HCT116 (cell line): Measurements from ENCODE around the gene PRAF2. TPM values are rescaled to one million over a fixed set of nuclear protein-coding genes. Genes with fewer than 3 reads are reported as not detected.

ENCODE experiments used
- ATAC-seq: fragments of 200-7000 bp; cut with Tn5 transposase; 2 replicates; pipeline ENCODE4 v1.9.1; 2020; ENCODE audit warnings: mild to moderate bottlenecking, moderate library complexity
- BruUV-seq: library from RNA; stranded (reverse); fragments of 400-500 nt; replicated peaks from 2 replicates; lab custom pipeline; 2021; lab: Mats Ljungman, UMichigan
- CTCF ChIA-PET: fragments of 300-600 bp; sonication (Branson Sonifier 250); formaldehyde crosslinking; loops from one replicate; lab custom pipeline; 2021; ENCODE audit warnings: antibody characterized with exemption; lab: Charles Lee
- POLR2A ChIA-PET: fragments of 300-600, 350-600 bp; sonication (Branson Sonifier 250); formaldehyde crosslinking; loops from one replicate; lab custom pipeline; 2021; ENCODE audit warnings: antibody characterized with exemption; lab: Charles Lee
- RAD21 ChIA-PET, 2 experiments: fragments of 300-600 bp; sonication (Branson Sonifier 250); formaldehyde crosslinking; loops; one replicate each; lab custom pipeline; 2023; ENCODE audit warnings: low total read pairs in 2 of 2; ENCODE audit not compliant: uncharacterized antibody in 2 of 2, unreplicated experiment in 2 of 2, low non-redundant PET in 1 of 2; lab: Charles Lee
- DNase-seq: peaks from one replicate; pipeline ENCODE4 v3.0.0-alpha.2; 2010; ENCODE audit warnings: low read depth, low spot score
- H2AFZ ChIP-seq: fragments of 200-600 bp; shearing (Covaris generic), sonication (generic); 2 replicates; pipeline ENCODE4 v1.6.1; 2017; ENCODE audit warnings: low read depth, mixed run types, mixed read lengths, antibody characterized with exemption, low read length; ENCODE audit not compliant: poor library complexity, severe bottlenecking
- H3K27ac ChIP-seq: 2 replicates; pipeline ENCODE4 v1.5.1; 2012; ENCODE audit warnings: low read depth, low read length
- H3K27me3 ChIP-seq: fragments of 200-600 bp; sonication (generic); 2 replicates; pipeline ENCODE4 v1.6.1; 2016; ENCODE audit warnings: mixed run types, low read length, mixed read lengths; ENCODE audit not compliant: insufficient read depth
- H3K36me3 ChIP-seq, 2 experiments: fragments of 200-500 bp in 1 of 2; fragments of 200-600 bp in 1 of 2; sonication (Bioruptor generic) in 1 of 2; sonication (generic) in 1 of 2; 2 replicates each; pipeline versions ENCODE4 v1.5.1 to v1.6.1; 2014 to 2016; ENCODE audit warnings: low read length in 2 of 2, inconsistent platforms in 1 of 2, mixed read lengths in 1 of 2, mixed run types in 1 of 2; ENCODE audit not compliant: insufficient read depth in 2 of 2, control insufficient read depth in 1 of 2
- H3K4me1 ChIP-seq, 2 experiments: fragments of 200-600 bp in 1 of 2; sonication (generic) in 1 of 2; 2 replicates each; pipeline versions ENCODE4 v1.5.1 to v1.6.1; 2012 to 2017; ENCODE audit warnings: low read length in 2 of 2, inconsistent platforms in 1 of 2, mild to moderate bottlenecking in 1 of 2, mixed read lengths in 1 of 2, mixed run types in 1 of 2, moderate library complexity in 1 of 2; ENCODE audit not compliant: insufficient read depth in 2 of 2, control insufficient read depth in 1 of 2
- H3K4me2 ChIP-seq: fragments of 200-600 bp; sonication (generic); 2 replicates; pipeline ENCODE4 v1.6.1; 2017; ENCODE audit warnings: mixed run types, low read length, mixed read lengths
- H3K4me3 ChIP-seq, 2 experiments: fragments of 200-600 bp in 1 of 2; sonication (generic) in 1 of 2; replicated peaks in 1 of 2; 2 replicates each; pipeline ENCODE4 v1.5.1; 2011 to 2016; ENCODE audit warnings: low read length in 2 of 2, control low read depth in 1 of 2, low read depth in 1 of 2, mild to moderate bottlenecking in 1 of 2, mixed read lengths in 1 of 2, mixed run types in 1 of 2
- H3K79me2 ChIP-seq: fragments of 200-600 bp; sonication (generic); 2 replicates; pipeline ENCODE4 v1.6.1; 2017; ENCODE audit warnings: mild to moderate bottlenecking, mixed run types, low read length, moderate library complexity, mixed read lengths; ENCODE audit not compliant: insufficient read depth
- H3K9ac ChIP-seq: fragments of 200-600 bp; sonication (generic); 2 replicates; pipeline ENCODE4 v1.6.1; 2016; ENCODE audit warnings: low read length, mixed read lengths
- H3K9me2 ChIP-seq: fragments of 200-600 bp; sonication (generic), shearing (Covaris generic); 2 replicates; pipeline ENCODE4 v1.6.1; 2017; ENCODE audit warnings: mixed run types, mild to moderate bottlenecking, moderate library complexity; ENCODE audit not compliant: insufficient read depth
- H3K9me3 ChIP-seq, 2 experiments: fragments of 200-500 bp in 1 of 2; fragments of 200-600 bp in 1 of 2; sonication (Bioruptor generic) in 1 of 2; sonication (generic) in 1 of 2; 2 replicates each; pipeline ENCODE4 v1.6.1; 2014 to 2017; ENCODE audit warnings: low read length in 2 of 2, mixed read lengths in 2 of 2, inconsistent platforms in 1 of 2, low read depth in 1 of 2, mild to moderate bottlenecking in 1 of 2, mixed run types in 1 of 2, moderate library complexity in 1 of 2; ENCODE audit not compliant: control insufficient read depth in 1 of 2, insufficient read depth in 1 of 2
- H4K20me1 ChIP-seq: fragments of 200-600 bp; sonication (generic), shearing (Covaris generic); 2 replicates; pipeline ENCODE4 v1.6.1; 2017; ENCODE audit warnings: mixed run types, mild to moderate bottlenecking, moderate library complexity; ENCODE audit not compliant: insufficient read depth
- CBX3 ChIP-seq: IDR thresholded peaks from 2 replicates; pipeline ENCODE4 v1.6.1; 2012; ENCODE audit warnings: low read depth
- EZH2phosphoT487 ChIP-seq: fragments of 200-600 bp; IDR thresholded peaks from 2 replicates; pipeline ENCODE4 v1.6.1; 2018; ENCODE audit warnings: antibody characterized with exemption, borderline replicate concordance
- JUND ChIP-seq: IDR thresholded peaks from 2 replicates; pipeline ENCODE4 v1.6.1; 2012
- REST ChIP-seq: IDR thresholded peaks from 2 replicates; pipeline ENCODE4 v1.6.1; 2012; ENCODE audit warnings: low read depth
- TCF7L2 ChIP-seq: IDR thresholded peaks from 2 replicates; pipeline ENCODE4 v1.7.0; 2011; ENCODE audit warnings: borderline replicate concordance, inconsistent platforms; ENCODE audit not compliant: insufficient read depth, insufficient read length; ENCODE audit errors: extremely low read depth
- ZBTB33 ChIP-seq: IDR thresholded peaks from 2 replicates; pipeline ENCODE4 v1.6.1; 2011; ENCODE audit warnings: mild to moderate bottlenecking, low read length, moderate library complexity; ENCODE audit not compliant: insufficient replicate concordance; ENCODE audit errors: extremely low read depth
- intact Hi-C: fragments of 100-400 bp; cut with micrococcal nuclease; formaldehyde crosslinking; loops from 2 replicates; pipeline ENCODE4 v1.10.0; 2022
- total RNA-seq: library from RNA; stranded (reverse); gene quantifications from one replicate; pipeline ENCODE4 v1.2.1, GENCODE V29; 2021; ENCODE audit not compliant: unreplicated experiment

PRAF2 gene
- total RNA-seq, 1 experiment from 2014 or later, result 18.8 TPM

- POLR2A ChIA-PET, result no interaction called here
- no TSS peak for BruUV-seq
- TF ChIP-seq EZH2phosphoT487 (no peak), REST (no peak), ZBTB33 (no peak), TCF7L2 (no peak), CBX3 (no peak), JUND (no peak)
These were observed 12.9 kb downstream of the PRAF2 start for GRCh38 chrX:49060914-49061313.

More at GRCh38 chrX:49060914-49061313, 12.9 kb downstream of the PRAF2 start:
- no peaks in the 10 kb centered on the region for H3K79me2 ChIP-seq
- no peaks in the 10 kb centered on the region for H3K9me2 ChIP-seq
- H3K9ac ChIP-seq, result no peak overlapping the region
- H2AFZ ChIP-seq, result no peak overlapping the region
- H3K4me2 ChIP-seq, result no peak overlapping the region
- ChIA-PET CTCF (no interaction called here), RAD21 (no interaction called here)
- intact Hi-C loops, result no loop called here
- no peaks in the 10 kb centered on the region for H3K9me3 ChIP-seq
- H3K27me3 ChIP-seq, result no peaks in the 10 kb centered on the region
- no peak for ATAC-seq
- no peak overlapping the region for H3K27ac ChIP-seq
- no peak for DNase-seq
- no peak overlapping the region for H3K4me3 ChIP-seq
- H3K4me1 ChIP-seq, result peaks cover 2 to 12% of the 10 kb centered on the region in 2 experiments; a peak in 3 of 4 replicates
- H4K20me1 ChIP-seq, result no peaks in the 10 kb centered on the region
- H3K36me3 ChIP-seq, result no peaks in the 10 kb centered on the region
